GM23248 (cell line): ENCODE results near the gene PEX16.

Experiments used
- EZH2 ChIP-seq: fragments of 200-600 bp; sonication (generic); IDR thresholded peaks from 2 replicates; pipeline ENCODE4 v1.6.1; 2018; ENCODE audit warnings: antibody characterized with exemption, mild to moderate bottlenecking; ENCODE audit not compliant: insufficient read depth, poor library complexity, severe bottlenecking
- EZH2phosphoT487 ChIP-seq: fragments of 200-600 bp; sonication (generic); IDR thresholded peaks from 2 replicates; pipeline ENCODE4 v1.6.1; 2018; ENCODE audit warnings: antibody characterized with exemption, moderate library complexity, mild to moderate bottlenecking, low read depth; ENCODE audit not compliant: insufficient read depth

DNA sequence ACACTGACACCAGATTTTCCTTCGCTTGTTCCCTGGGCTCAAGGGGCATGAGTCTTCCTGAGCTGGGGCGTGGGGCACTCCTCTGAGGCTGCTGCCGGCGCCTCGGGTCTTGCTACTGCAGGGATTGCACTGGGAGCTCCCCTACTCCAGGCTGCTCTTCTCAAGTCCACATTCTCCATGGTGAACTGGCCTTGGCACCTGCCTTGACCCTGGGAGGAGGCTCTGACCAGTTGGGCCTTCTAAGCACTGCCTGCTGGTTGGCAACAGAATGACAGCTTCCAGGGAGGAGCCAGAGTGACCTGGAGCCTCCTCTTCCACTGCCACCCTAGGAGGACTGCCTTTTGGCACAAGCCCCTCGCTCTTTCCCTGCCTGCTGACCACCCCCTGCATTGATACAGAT is 20.1 kb downstream of the PEX16 start:
- TF ChIP-seq EZH2phosphoT487 (no peak), EZH2 (no peak)
